Thyroid gland (tissue), 4 donors: ENCODE data around the gene ASPG. TPM values are rescaled to one million over a fixed set of nuclear protein-coding genes. Genes with fewer than 3 reads are reported as not detected.

ENCODE experiments used
- DNase-seq, 2 donors: peaks; one replicate each; pipeline ENCODE4 v3.0.0-alpha.2; 2019
- H3K27ac ChIP-seq, 3 donors: fragments of 200-600 bp; sonication (generic); 1 replicate in 2 of 3; 2 replicates in 1 of 3; pipeline ENCODE4 v1.5.1; 2016 to 2019; ENCODE audit warnings: mild to moderate bottlenecking in 1 of 3, moderate library complexity in 1 of 3
- H3K27me3 ChIP-seq: fragments of 200-600 bp; sonication (generic); one replicate; pipeline ENCODE4 v1.5.1; 2019
- H3K36me3 ChIP-seq, 2 donors: fragments of 200-600 bp; sonication (generic); one replicate each; pipeline ENCODE4 v1.5.1; 2016 to 2019
- H3K4me1 ChIP-seq, 2 donors: fragments of 200-600 bp; sonication (generic); one replicate each; pipeline ENCODE4 v1.5.1; 2017 to 2019
- H3K4me3 ChIP-seq, 3 donors: fragments of 200-600 bp; sonication (generic); replicated peaks in 1 of 3; 1 replicate in 2 of 3; 2 replicates in 1 of 3; pipeline ENCODE4 v1.5.1; 2016; ENCODE audit warnings: mild to moderate bottlenecking in 1 of 3
- H3K9me3 ChIP-seq: fragments of 200-600 bp; sonication (generic); one replicate; pipeline ENCODE4 v1.5.1; 2017
- CTCF ChIP-seq, 6 experiments: fragments of 200-600 bp in 3 of 6; fragments of 450-650 bp in 3 of 6; sonication (generic) in 3 of 6; IDR thresholded peaks; one replicate each; pipeline ENCODE4 v1.5.1; 2016 to 2019; ENCODE audit warnings: antibody characterized with exemption in 6 of 6, mild to moderate bottlenecking in 2 of 6, inconsistent platforms in 1 of 6, moderate library complexity in 1 of 6
- POLR2A ChIP-seq, 2 donors: fragments of 450-650 bp; IDR thresholded peaks; one replicate each; pipeline ENCODE4 v1.6.1; 2017; ENCODE audit warnings: antibody characterized with exemption in 2 of 2, mild to moderate bottlenecking in 2 of 2, moderate library complexity in 1 of 2
- WGBS, 2 donors: methylation state at CpG; one replicate each; pipeline ENCODE4 v1.1.5; 2017; 5-methylcytosine and 5-hydroxymethylcytosine counted together
- intact Hi-C: fragments of 100-400 bp; cut with DNase I; formaldehyde crosslinking; loops from one replicate; pipeline ENCODE4 v1.15.1; 2023
- total RNA-seq, 4 donors: library from RNA; depleted of rRNA; stranded (reverse); fragments of >200 nt; gene quantifications; one replicate each; pipeline ENCODE4 v1.2.3, GENCODE V29; 2016

The ASPG gene
- total RNA-seq, 4 donors from 2014 or later, result 7.5 to 24.0 (median 15.2) TPM

GRCh38 chr14:104102282-104102914 is 16.9 kb downstream of the ASPG start:
- Histone ChIP-seq H3K36me3 (no peaks in the 10 kb centered on the region), H3K4me3 (no peak overlapping the region), H3K27ac (no peak overlapping the region), H3K4me1 (peaks cover 0 to 16% of the 10 kb centered on the region in 2 donors), H3K27me3 (no peaks in the 10 kb centered on the region), H3K9me3 (no peaks in the 10 kb centered on the region)
- DNase-seq, result no peak
- TF ChIP-seq POLR2A (IDR thresholded peaks at IDR 0.05), result no peak
- TF ChIP-seq CTCF (IDR thresholded peaks at IDR 0.05), result no peak
- 68 to 89% methylated on average over 3 to 15 of the region's 16 CpGs for WGBS, 2 donors
- intact Hi-C loops, result no loop called here

GRCh38 chr14:104103061-104103445 is 17.6 kb downstream of the ASPG start:
- Histone ChIP-seq H3K4me3 (no peak overlapping the region), H3K27ac (no peak overlapping the region), H3K4me1 (peaks cover 0 to 16% of the 10 kb centered on the region in 2 donors), H3K27me3 (no peaks in the 10 kb centered on the region), H3K9me3 (no peaks in the 10 kb centered on the region), H3K36me3 (no peaks in the 10 kb centered on the region)
- intact Hi-C loops, result no loop called here
- 88 to 95% methylated on average over 19 to 21 of the region's 26 CpGs for WGBS, 2 donors
- TF ChIP-seq CTCF (IDR thresholded peaks at IDR 0.05) (no peak), POLR2A (IDR thresholded peaks at IDR 0.05) (no peak)
- DNase-seq, result no peak

GRCh38 chr14:104103446-104104075 is 18.1 kb downstream of the ASPG start:
- H3K27ac ChIP-seq, result no peak overlapping the region
- peaks cover 0 to 16% of the 10 kb centered on the region in 2 donors for H3K4me1 ChIP-seq
- no peaks in the 10 kb centered on the region for H3K36me3 ChIP-seq
- H3K27me3 ChIP-seq, result no peaks in the 10 kb centered on the region
- 33 to 51% methylated on average over 2 to 21 of the region's 23 CpGs for WGBS, 2 donors
- DNase-seq, result peak; percentile 23 to 36
- intact Hi-C loops, result no loop called here
- no peak overlapping the region for H3K4me3 ChIP-seq
- TF ChIP-seq CTCF (IDR thresholded peaks at IDR 0.05) (no peak), POLR2A (IDR thresholded peaks at IDR 0.05) (no peak)
- H3K9me3 ChIP-seq, result no peaks in the 10 kb centered on the region

- DNase-seq, result peak; percentile 1 to 2
- 76 to 80% methylated on average over 7 to 9 of the region's 35 CpGs for WGBS, 2 donors
- H3K9me3 ChIP-seq, result no peaks in the 10 kb centered on the region
These were observed 18.8 kb downstream of the ASPG start for GRCh38 chr14:104104076-104104901.

More at GRCh38 chr14:104104076-104104901, 18.8 kb downstream of the ASPG start:
- Histone ChIP-seq H3K4me3 (no peak overlapping the region), H3K27ac (no peak overlapping the region), H3K4me1 (peaks cover 0 to 16% of the 10 kb centered on the region in 2 donors), H3K27me3 (no peaks in the 10 kb centered on the region), H3K36me3 (no peaks in the 10 kb centered on the region)
- TF ChIP-seq POLR2A (IDR thresholded peaks at IDR 0.05), result no peak
- TF ChIP-seq CTCF (IDR thresholded peaks at IDR 0.05), result no peak
- intact Hi-C loops, result no loop called here
